AG08395 (cell line): ENCODE measurements around the gene EIPR1.

Source experiments
- DNase-seq: peaks from one replicate; pipeline ENCODE4 v3.0.0; 2012; ENCODE audit warnings: mixed read lengths, low spot score

The EIPR1 gene

DNA sequence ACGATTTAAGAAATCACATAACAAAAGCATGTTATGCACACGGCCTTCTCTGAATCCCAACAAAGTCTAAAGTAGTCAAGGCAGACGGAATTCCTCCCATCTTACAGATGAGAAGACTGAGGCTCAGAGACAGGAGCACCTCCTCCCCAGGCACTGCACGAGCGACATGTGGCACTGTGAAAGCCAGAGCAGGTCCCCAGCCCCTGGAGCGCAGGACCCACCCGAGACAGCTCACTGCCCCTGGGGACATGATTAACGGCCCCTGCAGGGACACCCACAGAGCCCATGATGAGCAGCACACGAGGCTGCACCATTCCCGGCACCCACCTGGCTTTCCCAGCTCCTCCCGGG is 53.6 kb downstream of the EIPR1 start:
- DNase-seq, result no peak

DNA sequence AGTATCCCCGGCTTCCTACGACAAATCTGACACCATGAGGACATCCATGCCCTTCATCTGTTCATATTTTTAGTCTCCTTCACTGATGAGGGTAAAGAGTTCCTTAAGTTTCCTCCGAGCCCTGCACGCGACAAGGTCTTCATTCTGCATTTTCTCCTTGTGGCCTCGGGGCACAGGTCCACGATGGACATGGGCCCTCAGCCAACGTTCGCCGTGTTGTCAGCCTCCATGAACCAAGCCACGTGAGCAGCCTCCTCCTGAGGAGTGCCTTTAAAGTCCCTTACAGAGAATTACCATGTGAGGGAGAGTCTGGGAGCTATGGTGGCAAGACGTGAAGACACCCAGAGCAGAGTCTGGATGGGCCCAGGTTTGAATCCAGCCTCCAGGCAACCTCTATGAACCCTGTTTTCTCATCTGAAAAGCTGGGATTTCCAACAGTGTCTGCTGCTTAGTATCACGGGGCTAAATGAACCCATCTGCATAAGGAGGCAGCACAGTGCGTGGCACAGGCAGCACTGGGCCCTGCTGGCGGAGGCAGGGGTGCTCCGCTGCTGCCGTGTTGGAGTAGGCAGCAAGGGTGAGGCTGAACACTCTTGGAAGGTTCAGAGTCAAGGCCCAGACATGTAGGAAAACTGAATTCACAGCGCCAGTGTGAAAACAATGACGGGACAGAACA is 54.1 kb downstream of the EIPR1 start:
- DNase-seq, result no peak

DNA sequence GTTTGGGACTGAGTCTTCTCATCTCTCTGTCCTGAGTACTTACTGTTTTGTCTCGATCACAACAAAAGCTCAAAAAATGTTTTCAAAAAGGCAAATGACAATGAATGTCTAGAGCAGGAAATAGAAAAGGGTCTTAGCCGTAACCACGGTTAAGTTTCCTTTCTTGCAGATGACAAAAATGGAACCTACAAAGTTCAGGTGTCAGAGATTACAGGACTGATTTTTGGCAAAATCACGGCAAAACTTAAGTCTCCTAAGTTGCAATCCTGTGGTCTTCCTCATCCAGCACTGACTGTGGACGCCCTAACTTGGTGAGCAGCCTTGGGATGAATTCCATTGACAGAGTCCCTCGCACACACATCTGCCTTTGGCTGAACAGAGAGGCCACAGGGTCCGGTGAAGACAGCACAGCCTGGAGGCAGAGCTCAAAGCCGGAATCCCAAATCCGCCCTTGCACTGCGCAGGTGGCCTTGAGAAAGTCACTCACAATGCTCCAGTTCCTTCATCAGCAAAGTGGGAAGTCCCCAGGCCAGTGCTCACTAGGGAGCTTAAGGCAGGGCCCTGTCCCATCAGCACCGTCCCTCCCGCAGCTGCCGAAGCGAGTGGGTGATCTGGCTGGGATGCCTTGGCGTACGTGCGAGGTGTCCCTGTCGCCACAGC is 55.2 kb downstream of the EIPR1 start:
- DNase-seq, result no peak

DNA sequence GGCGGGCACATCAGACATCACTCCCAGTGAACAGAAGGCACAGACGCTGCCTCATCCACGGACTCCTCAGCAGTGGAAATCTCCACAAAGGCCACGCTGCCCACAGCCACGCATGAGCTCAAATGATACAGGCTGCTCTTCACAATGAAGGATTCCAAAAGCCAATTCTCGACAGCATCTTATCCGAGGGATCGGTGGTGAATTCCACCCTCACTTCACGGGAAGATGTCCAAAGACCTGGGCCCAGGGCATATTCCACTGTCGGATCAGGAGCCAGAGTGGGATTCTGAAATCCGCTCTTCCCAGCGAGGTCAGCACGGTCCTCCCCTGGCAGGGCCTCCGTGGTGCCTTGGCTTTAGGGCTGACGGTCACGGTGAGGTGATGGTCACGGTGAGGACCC is 55.8 kb downstream of the EIPR1 start:
- DNase-seq, result no peak

DNA sequence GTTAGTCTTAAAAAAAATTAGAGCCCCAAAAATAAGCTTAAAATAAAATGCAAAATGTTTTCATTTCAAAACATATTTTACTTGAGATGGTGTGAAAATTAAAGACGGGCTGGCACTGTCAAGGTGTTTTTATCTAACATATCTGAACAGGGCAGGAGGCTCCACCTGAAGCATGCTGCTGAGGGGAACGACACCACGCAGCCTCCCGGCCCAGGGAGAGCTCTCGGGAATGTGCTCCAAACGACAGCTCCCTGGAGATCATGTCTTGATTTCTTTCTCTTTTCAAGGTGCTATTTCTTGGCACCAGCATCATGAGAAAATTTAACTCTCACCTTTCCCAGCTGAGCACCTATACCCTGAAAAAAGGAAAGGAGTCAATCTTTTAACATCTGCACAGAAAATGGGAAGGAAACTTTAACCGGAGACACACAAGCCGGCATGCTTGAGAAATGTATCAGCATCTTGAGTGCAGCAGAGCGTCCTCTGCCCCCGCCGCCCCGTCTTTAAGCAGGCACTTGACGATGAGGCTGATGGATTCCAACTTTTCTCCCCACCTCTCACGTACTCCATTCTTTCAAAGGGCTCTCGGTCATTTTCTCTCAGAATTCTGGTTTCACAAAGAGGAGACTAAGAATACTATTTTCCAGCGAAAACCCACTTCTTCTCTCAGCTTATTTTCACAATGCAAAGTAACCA is 56.6 kb downstream of the EIPR1 start:
- no peak for DNase-seq

DNA sequence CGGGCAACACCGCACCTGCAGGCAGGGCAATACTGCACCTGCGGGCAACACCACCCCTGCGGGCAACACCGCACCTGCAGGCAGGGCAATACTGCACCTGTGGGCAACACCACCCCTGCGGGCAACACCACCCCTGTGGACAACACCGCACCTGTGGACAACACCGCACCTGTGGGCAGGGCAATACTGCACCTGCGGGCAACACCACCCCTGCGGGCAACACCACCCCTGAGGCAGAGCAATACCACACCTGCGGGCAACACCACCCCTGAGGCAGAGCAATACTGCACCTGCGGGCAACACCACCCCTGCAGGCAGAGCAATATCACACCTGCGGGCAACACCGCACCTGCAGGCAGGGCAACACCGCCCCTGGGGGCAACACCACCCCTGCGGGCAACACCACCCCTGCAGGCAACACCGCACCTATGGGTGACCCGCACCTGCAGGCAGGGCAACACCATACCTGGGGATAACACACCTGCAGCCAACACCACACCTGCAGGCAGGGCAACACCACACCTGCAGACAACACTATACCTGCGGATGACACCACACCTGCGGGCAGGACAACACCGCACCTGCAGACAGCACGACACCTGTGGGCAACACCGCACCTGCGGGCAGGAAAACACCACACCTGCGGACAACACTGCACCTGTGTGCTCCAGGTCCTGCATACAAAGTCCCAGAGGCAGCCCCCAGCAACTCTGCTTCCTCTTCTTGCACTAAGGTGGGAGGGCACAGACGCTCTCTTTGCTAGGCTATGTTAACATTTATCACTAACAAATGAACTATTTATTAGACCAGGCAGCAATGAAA is 57.7 kb downstream of the EIPR1 start:
- DNase-seq, result no peak

DNA sequence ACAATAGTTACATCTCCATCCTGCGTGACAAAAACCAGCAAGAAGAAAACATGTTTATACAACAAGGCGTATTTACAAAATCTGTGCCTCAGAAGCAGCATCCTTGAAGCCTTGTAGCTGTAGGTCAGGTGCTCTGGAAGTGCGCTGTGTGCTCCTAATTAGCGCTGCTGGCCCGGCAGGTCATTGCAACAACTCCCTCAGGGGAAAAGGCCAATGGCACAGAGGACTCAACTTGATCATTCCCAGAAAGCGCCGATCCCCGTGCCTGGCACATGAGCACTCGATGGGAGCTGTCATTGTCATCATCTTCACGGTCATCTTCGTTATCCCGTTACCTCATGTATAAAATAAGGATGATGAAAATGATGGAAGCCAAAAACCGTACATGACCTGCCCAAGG is 58.5 kb downstream of the EIPR1 start:
- DNase-seq, result no peak

DNA sequence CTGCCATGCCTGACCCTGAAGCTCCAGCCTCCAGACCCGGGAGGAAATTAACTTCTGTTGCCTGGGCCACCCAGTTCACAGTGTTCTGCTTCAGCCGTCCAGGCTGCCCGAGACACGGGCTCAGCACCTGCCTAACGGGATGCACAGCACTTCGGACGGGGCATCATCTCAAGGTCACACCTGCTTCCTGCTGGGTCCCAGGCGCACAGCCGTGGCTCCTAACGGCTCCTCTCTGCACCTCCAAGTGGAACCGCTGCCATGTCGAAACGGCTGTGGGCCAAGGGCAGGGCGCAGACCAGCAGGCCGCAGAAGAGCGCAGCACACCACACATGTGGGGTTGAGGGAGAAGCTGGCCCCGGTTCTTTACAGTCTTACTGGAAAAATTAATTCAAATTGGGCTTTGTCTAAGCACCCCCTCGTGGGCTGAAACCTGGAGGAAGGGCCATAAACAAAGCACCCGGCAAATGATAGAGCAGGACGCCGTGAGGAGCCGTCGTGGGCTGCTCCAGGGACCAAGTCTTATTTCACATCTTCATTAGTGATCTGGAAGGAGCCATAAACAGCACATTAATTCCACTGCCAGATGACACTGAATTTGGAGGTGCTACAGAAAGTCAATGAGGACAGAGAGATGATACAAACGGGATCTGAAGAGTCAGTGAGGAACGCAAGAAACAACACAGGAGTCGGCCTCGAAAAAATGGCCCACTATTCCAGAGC is 59.6 kb downstream of the EIPR1 start:
- DNase-seq, result no peak

DNA sequence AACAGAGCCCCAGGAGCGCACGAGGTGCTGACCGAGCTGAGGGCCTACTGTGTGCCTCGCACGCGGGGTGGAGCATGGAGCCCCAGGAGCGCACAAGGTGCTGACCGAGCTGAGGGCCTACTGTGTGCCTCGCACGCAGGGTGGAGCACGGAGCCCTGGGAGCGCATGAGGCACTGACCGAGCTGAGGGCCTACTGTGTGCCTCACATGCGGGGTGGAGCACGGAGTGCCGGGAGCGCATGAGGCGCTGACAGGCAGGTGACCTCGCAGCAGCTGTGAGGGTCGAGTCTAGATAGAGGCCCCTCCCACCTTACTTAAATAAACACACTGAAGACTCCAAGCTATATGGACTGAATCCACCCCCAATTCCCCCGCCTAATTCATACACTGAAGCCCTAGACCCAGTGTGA is 60.3 kb downstream of the EIPR1 start:
- DNase-seq, result no peak

DNA sequence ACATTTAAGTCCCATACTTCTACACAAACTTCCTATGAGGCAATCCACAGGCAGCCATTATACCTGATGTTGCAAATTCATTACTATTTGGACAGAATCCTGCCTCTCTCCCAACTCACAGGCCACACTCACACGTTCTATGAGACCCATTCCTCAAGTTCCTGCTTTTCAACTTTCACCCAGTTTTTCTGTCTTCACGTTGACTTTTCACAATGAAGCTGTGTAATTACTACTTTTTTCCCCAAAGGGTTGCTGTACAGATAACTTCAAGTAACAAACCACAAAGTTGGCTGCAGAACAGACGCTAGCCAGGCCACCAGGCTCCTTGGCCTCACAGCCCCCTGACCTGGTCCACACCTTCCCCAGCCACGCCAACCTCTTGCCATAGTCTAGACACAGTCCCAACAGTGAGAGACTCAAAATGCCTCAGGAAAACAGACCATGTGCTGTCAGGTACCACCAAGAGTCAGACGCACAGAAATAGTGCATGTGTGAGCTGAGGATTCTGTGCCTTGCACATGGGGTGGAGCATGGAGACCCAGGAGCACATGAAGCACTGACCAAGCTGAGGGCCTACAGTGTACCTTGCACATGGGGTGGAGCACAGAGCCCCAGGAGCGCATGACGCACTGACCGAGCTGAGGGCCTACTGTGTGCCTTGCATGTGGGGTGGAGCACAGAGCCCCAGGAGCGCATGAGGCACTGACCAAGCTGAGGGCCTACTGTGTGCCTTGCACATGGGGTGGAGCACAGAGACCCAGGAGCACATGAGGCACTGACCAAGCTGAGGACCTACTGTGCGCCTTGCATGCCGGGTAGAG is 61.0 kb downstream of the EIPR1 start:
- no peak for DNase-seq

DNA sequence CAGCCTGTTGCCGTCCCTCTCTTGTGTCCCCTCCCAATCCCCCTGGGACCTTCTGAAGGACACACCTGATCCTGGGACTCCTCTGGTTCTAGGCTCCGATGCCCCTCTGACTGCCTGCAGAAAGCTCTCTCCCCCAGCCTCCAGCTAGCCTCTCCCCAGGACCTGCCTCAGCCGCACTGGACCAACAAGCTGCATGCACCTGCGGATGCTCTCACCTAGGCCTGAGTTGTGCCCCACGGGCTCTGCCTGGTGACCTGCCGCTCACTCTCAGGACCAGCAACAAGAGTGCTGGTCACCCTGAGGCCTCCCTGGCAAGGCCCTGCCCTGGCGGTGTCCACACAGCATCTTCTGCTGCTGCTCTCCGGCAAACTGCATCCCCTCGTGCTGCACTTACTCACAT is 63.0 kb downstream of the EIPR1 start:
- DNase-seq, result no peak

DNA sequence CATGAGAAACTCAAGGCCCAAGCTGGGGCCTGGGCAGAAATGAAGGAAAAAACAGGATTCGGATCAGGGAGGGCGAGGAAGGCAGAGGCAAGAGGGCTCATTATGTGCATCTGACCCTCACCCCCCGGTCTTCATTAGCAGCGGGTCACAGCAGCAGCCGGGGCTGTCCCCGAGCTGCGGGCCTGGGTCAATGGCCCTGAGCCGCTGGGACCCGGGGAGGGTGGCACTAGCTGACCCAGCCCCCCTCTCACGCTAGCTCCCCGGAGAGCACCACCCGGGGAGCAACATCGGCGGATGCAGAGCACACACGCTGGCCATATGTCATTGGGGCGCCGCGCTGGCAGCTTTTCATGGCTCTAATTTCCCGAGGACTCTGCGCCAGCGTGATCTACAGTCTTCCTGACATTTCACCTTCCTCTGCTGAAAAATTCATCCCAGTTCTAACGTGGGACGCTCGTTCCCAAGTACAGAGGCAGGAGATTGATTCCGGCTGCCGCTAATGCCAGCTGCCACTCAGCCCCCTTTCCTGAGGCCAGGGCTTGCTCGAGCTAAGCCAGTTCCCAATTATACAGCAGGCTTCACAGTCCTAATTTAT is 63.7 kb downstream of the EIPR1 start:
- peak; percentile 30 for DNase-seq

DNA sequence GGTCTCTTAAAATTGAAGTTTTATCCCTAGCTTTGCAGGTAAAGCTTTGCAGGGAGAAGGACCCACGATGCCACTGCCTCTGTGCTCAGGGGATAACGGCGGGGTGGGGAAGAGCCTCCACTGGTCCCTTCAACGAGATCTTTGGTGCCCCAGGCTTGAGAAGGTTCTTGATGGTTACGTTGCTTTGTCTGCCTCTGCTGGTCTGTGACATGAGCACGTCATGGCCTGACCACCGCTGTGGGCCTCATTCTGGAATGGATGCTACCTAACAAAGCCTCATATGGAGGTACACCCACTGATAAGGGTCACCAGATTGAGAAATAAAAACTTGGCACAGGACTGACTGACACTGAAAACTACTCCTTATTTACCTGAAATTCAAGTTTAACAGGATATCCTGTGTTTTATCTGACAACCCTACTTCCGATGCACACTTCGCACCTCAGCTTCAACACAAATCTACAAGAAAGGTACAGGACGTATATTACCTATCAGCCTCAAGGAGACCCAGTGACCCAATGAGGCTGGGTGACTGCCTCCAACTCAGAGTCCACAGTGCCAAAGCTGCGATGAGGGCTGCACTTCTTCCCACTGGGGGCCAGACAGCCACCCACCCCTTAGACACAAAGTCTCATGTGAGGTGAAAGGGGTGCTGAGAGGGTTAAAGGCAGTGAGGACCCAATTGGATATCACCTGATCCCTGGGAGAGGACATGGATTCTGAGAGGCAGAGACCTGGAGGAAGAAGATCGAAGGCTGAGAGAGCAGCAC is 64.9 kb downstream of the EIPR1 start:
- no peak for DNase-seq

DNA sequence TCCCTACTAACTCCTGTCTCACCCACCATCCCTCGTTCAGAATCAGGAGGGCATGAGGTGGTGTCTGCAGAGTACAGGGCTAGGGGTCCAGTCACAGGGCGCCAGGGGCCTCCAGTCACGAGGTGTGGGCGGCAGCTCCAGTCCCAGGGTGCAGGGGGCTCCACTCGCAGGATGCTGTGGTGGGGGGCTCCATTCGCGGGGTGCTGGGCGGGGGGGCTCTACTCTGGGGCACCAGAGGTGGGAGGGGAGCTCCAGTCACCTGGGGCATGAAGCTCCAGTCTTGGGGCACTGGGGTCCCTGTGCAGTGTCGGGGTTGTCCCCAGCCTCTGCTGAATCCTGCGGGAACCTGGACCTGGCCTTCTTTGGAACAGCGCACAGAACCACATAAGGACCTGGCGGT is 66.0 kb downstream of the EIPR1 start:
- DNase-seq, result no peak

DNA sequence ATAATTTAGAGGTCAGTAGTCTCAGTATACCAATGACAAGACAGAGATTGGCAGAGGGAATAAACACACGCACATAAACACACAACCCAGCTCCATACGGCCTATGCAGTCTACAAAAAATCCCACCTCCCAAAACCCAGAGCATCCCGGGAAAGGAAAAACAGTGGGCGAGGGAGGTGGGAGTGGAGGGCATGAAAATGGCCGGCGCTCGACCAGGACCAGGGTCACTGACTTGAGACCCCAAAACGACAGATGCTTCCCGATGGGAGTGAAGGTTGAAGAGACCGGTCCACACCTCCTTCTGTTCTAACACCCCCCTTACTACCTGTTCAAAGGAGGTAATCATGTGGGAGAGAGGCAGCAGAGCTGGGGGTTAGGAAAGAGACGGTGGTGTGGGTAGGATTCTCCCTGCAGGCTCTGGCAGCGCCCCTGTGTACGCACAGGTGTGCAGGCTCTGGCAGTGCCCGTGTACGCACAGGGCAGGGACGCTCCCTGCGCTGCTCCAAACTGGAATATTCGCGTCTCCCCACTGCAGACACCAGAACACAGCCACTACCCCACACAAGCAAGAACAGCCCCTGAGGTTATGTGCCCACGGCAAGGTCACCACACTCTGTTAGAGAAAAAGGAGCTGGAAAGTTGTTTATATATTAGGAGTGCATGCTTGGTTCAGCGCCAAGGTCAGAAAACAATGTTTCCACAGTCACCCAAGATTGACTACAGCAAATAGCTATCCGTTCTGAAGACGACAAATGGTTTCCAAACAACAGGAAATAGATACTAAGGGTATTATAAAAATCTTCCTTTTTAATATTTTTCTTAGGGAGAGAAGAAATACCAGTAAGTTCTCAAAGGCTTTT is 67.9 kb downstream of the EIPR1 start:
- no peak for DNase-seq

DNA sequence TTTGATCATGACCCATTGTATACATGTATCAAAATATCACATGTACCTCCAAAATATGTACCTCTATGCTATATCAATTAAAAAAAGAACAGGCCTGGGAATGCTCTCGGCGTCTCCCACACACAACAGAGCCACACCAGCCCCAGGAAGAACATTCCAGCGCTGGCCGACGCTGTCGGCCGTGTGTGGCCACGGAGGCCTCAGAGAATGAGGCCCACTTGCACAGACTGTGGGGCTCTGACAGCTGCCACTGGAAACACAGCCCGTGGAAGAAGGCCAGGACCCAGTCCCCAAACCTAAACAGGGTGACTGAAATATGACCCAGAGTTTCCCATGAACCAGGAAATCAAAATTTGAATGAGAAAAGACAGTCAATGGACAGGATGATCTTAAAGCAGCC is 69.7 kb downstream of the EIPR1 start:
- no peak for DNase-seq

DNA sequence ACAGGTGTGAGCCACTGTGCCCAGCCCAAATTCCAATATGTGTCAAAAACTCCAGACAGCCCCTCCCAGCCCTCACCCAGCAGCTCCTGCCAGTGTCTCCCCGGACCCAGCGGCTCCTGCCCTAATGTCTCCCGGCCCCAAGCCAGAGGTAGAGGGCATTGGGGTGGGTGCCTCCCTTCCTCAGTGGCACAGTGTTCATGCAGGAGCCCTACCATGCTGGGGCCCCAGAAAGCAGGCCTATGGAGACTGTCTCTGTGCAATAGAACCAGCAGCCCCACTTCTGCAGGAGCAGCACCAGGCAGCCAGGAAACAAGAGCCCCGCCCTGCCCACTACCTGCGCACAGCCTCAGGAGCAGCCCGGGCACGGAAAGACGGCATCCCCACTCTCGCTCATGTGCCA is 70.4 kb downstream of the EIPR1 start:
- DNase-seq, result no peak

DNA sequence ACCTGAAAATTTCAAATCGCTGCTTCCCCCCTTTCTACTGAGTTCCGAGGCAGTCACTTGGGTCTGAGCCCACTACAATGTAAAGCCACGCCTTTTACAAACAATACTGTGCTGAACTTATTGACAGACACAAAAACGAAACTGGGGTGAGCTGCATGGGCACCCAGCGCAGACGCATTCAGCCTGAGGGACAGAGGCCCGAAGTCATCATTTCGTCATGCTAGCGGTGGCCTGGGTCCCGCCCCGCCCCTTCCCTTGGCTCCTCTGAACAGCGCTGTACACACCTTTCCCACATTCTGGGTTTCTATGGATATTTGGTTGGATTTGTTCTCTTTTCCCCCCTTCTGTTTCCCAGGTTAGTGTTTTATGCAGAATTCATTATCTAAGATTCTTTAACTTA is 71.7 kb downstream of the EIPR1 start:
- no peak for DNase-seq

DNA sequence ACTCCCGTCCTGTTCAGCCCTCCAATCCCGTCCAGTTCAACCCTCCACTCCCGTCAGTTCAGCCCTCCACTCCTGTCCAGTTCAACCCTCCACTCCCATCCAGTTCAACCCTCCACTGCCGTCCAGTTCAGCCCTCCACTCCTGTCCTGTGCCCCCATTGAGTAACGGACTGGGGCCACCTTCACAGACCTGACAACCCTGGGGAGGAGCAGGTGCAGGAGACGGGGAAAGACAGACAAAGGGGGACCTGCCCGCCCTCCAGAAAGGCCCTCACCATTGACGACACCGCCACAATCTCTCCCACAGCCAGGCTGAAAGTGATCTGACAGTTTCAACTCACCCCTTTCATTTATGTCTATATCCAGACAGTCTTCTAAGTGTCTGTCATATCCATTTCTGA is 72.2 kb downstream of the EIPR1 start:
- DNase-seq, result no peak
